B cell (primary cell): ENCODE measurements around the gene ZDHHC19. TPM values are rescaled to one million over a fixed set of nuclear protein-coding genes. Genes with fewer than 3 reads are reported as not detected.
A peak's percentile ranks its signal among the peaks of the same experiment; 100 is the strongest.

Experiments
- ATAC-seq: fragments of 200-7000 bp; cut with Tn5 transposase; one replicate; pipeline ENCODE4 v1.10.0; 2021; ENCODE audit warnings: low read depth, mild to moderate bottlenecking, moderate number of reproducible peaks, moderate library complexity
- CTCF ChIA-PET: fragments of 350-600 bp; sonication (Branson Sonifier 250); formaldehyde crosslinking; loops from one replicate; lab custom pipeline; 2021; ENCODE audit warnings: antibody characterized with exemption, inconsistent platforms; lab: Charles Lee
- POLR2A ChIA-PET: fragments of 350-600 bp; sonication (Branson Sonifier 250); formaldehyde crosslinking; loops from one replicate; lab custom pipeline; 2021; ENCODE audit warnings: antibody characterized with exemption; lab: Charles Lee
- DNase-seq: peaks from one replicate; pipeline ENCODE4 v3.0.0; 2013
- H2AFZ ChIP-seq: 2 replicates; pipeline ENCODE4 v1.6.1; 2012; ENCODE audit warnings: mild to moderate bottlenecking, low read depth, low read length; ENCODE audit not compliant: insufficient read depth, poor library complexity, severe bottlenecking
- H3K27ac ChIP-seq, 2 donors: 1 replicate in 1 of 2; 2 replicates in 1 of 2; pipeline ENCODE4 v1.5.1; 2012 to 2013; ENCODE audit warnings: low read length in 2 of 2, mild to moderate bottlenecking in 2 of 2, moderate library complexity in 1 of 2
- H3K27me3 ChIP-seq, 4 experiments: fragments of 200-600 bp in 1 of 4; sonication (generic) in 1 of 4; replicated peaks in 1 of 4; 1 replicate in 2 of 4; 2 replicates in 2 of 4; pipeline versions ENCODE4 v1.6.1 to v1.7.0; 2013 to 2016; ENCODE audit warnings: low read length in 3 of 4, mild to moderate bottlenecking in 2 of 4, mixed read lengths in 1 of 4, moderate library complexity in 1 of 4; ENCODE audit not compliant: insufficient read depth in 4 of 4, control insufficient read depth in 3 of 4; ENCODE audit errors: control extremely low read depth in 1 of 4
- H3K36me3 ChIP-seq, 2 experiments: replicated peaks in 1 of 2; 1 replicate in 1 of 2; 2 replicates in 1 of 2; pipeline versions ENCODE4 v1.6.1 to v1.7.1; 2013; ENCODE audit warnings: low read length in 1 of 2; ENCODE audit not compliant: insufficient read depth in 2 of 2, control insufficient read depth in 1 of 2; ENCODE audit errors: control extremely low read depth in 1 of 2, extremely low read depth in 1 of 2
- H3K4me1 ChIP-seq, 2 donors: fragments of 200-600 bp in 1 of 2; sonication (generic) in 1 of 2; 1 replicate in 1 of 2; 2 replicates in 1 of 2; pipeline versions ENCODE4 v1.5.1 to v1.6.1; 2013 to 2017; ENCODE audit warnings: low read length in 2 of 2; ENCODE audit not compliant: control insufficient read depth in 2 of 2, insufficient read depth in 2 of 2
- H3K4me2 ChIP-seq: replicated peaks from 2 replicates; pipeline ENCODE3; 2012; ENCODE audit warnings: mild to moderate bottlenecking, low read depth, low read length; ENCODE audit not compliant: poor library complexity, severe bottlenecking
- H3K4me3 ChIP-seq, 5 experiments: fragments of 200-600 bp in 1 of 5; sonication (generic) in 1 of 5; 1 replicate in 3 of 5; 2 replicates in 2 of 5; pipeline versions ENCODE4 v1.5.1 to v1.7.0; 2011 to 2016; ENCODE audit warnings: low read length in 4 of 5, mild to moderate bottlenecking in 4 of 5, low read depth in 2 of 5, control low read depth in 1 of 5, moderate library complexity in 1 of 5; ENCODE audit not compliant: insufficient read depth in 1 of 5; ENCODE audit errors: control extremely low read depth in 1 of 5, extremely low read depth in 1 of 5
- H3K79me2 ChIP-seq: fragments of 200-600 bp; sonication (generic); one replicate; pipeline ENCODE4 v1.6.0; 2016; ENCODE audit warnings: low read length; ENCODE audit not compliant: control insufficient read depth, insufficient read depth
- H3K9ac ChIP-seq: fragments of 200-600 bp; sonication (generic); 2 replicates; pipeline ENCODE4 v1.6.1; 2017; ENCODE audit warnings: mild to moderate bottlenecking, low read length, moderate library complexity
- H3K9me3 ChIP-seq, 3 donors: one replicate each; pipeline versions ENCODE4 v1.6.1 to v1.7.1; 2013; ENCODE audit warnings: low read length in 2 of 3; ENCODE audit not compliant: control insufficient read depth in 2 of 3, insufficient read depth in 1 of 3; ENCODE audit errors: control extremely low read depth in 1 of 3
- H4K20me1 ChIP-seq: 2 replicates; pipeline ENCODE4 v1.6.0; 2012; ENCODE audit warnings: mild to moderate bottlenecking, low read length; ENCODE audit not compliant: insufficient read depth, control insufficient read depth, poor library complexity, severe bottlenecking
- H3K27ac Mint-ChIP-seq: one replicate; pipeline ENCODE4 v1.8.0; 2021; ENCODE audit warnings: mixed read lengths
- H3K27me3 Mint-ChIP-seq: one replicate; pipeline ENCODE4 v1.8.0; 2021; ENCODE audit warnings: mixed read lengths
- H3K4me1 Mint-ChIP-seq: one replicate; pipeline ENCODE4 v1.8.0; 2021; ENCODE audit warnings: mixed read lengths
- H3K4me3 Mint-ChIP-seq: one replicate; pipeline ENCODE4 v1.8.0; 2021; ENCODE audit warnings: mixed read lengths
- H3K9me3 Mint-ChIP-seq: one replicate; pipeline ENCODE4 v1.8.0; 2022; ENCODE audit warnings: mixed read lengths; ENCODE audit not compliant: insufficient read depth
- EZH2 ChIP-seq: IDR thresholded peaks from 2 replicates; pipeline ENCODE4 v1.6.1; 2012; ENCODE audit warnings: borderline replicate concordance, low read depth, mild to moderate bottlenecking, moderate library complexity, low read length; ENCODE audit not compliant: insufficient read depth, poor library complexity, severe bottlenecking
- WGBS: methylation state at CpG from one replicate; pipeline ENCODE4 v1.1.5; 2013; ENCODE audit warnings: missing lambda C conversion rate; ENCODE audit not compliant: insufficient coverage; 5-methylcytosine and 5-hydroxymethylcytosine counted together
- intact Hi-C: fragments of 100-400 bp; cut with micrococcal nuclease; formaldehyde crosslinking; loops from one replicate; pipeline ENCODE4 v1.10.0; 2022
- polyA plus RNA-seq: library from polyadenylated mRNA; depleted of rRNA; stranded (reverse); fragments of >200 nt; gene quantifications from 2 replicates; pipeline ENCODE4 v1.2.3, GENCODE V29; 2012
- total RNA-seq, 2 donors: library from RNA; stranded (reverse); fragments of 120-200 nt in 1 of 2; gene quantifications; 1 replicate in 1 of 2; 2 replicates in 1 of 2; pipeline versions ENCODE4 v1.2.3 to v1.2.4, GENCODE V29; 2013 to 2022
- TF ChIP-seq, protein P1 (sequence below): fragments of 200-600 bp; IDR thresholded peaks from one replicate; pipeline ENCODE4 v1.8.0; 2022; ENCODE audit warnings: antibody characterized with exemption, mild to moderate bottlenecking

Gene ZDHHC19
- total and polyA plus RNA-seq, 2 donors (not counting 1 experiment from before 2014, with no cell fraction given), result 0.91 to 6.0 TPM

DNA sequence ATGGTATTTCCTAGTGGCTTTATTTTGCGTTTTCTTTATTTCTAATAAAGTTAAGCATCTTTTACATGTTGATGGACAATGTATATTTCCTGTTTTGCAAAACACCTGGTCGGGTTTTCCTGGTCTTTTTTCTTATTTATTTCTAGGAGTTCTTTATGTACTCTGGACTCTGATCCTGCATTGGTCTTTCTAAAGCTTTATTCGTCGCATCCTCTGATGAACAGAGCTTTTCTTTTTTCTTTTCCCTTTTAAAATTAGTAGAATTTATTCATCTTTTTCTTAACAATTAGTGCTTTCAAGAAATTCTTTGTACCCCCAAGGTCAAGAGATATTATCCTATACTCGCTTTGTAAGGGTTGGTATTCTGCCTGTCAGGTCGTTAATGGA is 32.2 kb downstream of the ZDHHC19 start:
- Histone ChIP-seq H3K27me3 (no peaks in the 10 kb centered on the region), H3K27ac (peak overlapping the region; percentile 78 to 83), H3K4me3 (peak overlapping the region in 1 of 5 experiments; percentile 32), H4K20me1 (no peaks in the 10 kb centered on the region), H3K79me2 (no peaks in the 10 kb centered on the region), H2AFZ (peak overlapping the region; percentile 70), H3K36me3 (no peaks in the 10 kb centered on the region), H3K9ac (no peak overlapping the region), H3K4me1 (peaks cover 20 to 33% of the 10 kb centered on the region in 2 donors), H3K4me2 (peak overlapping the region; percentile 73), H3K9me3 (no peaks in the 10 kb centered on the region)
- Mint-ChIP-seq H3K9me3 (no peaks in the 10 kb centered on the region), H3K4me1 (peaks cover 28% of the 10 kb centered on the region), H3K4me3 (peak overlapping the region; percentile 74), H3K27me3 (no peaks in the 10 kb centered on the region), H3K27ac (peak overlapping the region; percentile 84)
- ATAC-seq (no peak), DNase-seq (no peak)
- ChIA-PET POLR2A (interaction anchor here (1.1 to 2.0 kb wide), 4 partner anchors 13 to 100 kb away, joined by 3 to 11 read pairs (median 6); partner anchors contain the start of gene TFRC), CTCF (interaction anchor here (1.2 to 6.6 kb wide), 9 partner anchors 11 to 108 kb away, joined by 3 to 69 read pairs (median 4); no protein-coding TSS in a partner anchor)
- WGBS, result 50% methylated on average over 1 of the region's 6 CpGs
- intact Hi-C loops, result no loop called here
- TF ChIP-seq, protein P1, sequence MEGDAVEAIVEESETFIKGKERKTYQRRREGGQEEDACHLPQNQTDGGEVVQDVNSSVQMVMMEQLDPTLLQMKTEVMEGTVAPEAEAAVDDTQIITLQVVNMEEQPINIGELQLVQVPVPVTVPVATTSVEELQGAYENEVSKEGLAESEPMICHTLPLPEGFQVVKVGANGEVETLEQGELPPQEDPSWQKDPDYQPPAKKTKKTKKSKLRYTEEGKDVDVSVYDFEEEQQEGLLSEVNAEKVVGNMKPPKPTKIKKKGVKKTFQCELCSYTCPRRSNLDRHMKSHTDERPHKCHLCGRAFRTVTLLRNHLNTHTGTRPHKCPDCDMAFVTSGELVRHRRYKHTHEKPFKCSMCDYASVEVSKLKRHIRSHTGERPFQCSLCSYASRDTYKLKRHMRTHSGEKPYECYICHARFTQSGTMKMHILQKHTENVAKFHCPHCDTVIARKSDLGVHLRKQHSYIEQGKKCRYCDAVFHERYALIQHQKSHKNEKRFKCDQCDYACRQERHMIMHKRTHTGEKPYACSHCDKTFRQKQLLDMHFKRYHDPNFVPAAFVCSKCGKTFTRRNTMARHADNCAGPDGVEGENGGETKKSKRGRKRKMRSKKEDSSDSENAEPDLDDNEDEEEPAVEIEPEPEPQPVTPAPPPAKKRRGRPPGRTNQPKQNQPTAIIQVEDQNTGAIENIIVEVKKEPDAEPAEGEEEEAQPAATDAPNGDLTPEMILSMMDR, result no peak
- TF ChIP-seq EZH2, result no peak

DNA sequence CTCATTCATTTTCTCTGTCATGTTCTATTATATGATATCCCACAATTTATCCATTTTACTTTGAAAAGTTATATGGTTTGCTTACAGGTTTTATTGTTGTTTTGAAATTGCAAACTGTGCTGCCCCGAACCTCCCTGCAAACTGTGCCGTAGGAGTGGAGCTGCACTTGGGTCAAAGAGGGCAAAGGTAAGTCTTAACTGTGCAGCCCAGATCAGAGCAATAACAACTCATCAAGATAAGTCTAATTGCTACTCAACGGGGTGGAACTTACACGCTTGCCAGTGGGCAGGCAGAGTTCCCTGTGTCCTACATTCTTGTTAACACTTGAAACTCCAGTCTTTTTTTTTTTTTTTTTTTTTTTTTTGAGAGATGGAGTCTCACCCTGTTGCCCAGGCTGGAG is 33.2 kb downstream of the ZDHHC19 start:
- Histone ChIP-seq H3K36me3 (no peaks in the 10 kb centered on the region), H4K20me1 (no peaks in the 10 kb centered on the region), H3K4me1 (peaks cover 20 to 33% of the 10 kb centered on the region in 2 donors), H3K27ac (no peak overlapping the region), H3K79me2 (no peaks in the 10 kb centered on the region), H3K9me3 (no peaks in the 10 kb centered on the region), H3K9ac (no peak overlapping the region), H2AFZ (no peak overlapping the region), H3K4me2 (no peak overlapping the region), H3K4me3 (no peak overlapping the region), H3K27me3 (no peaks in the 10 kb centered on the region)
- no peaks in the 10 kb centered on the region for H3K27me3 Mint-ChIP-seq
- TF ChIP-seq, protein P1, result no peak
- DNase-seq (no peak), ATAC-seq (no peak)
- intact Hi-C loops, result no loop called here
- no peak overlapping the region for H3K4me3 Mint-ChIP-seq
- POLR2A ChIA-PET, result no interaction called here
- H3K27ac Mint-ChIP-seq, result no peak overlapping the region
- H3K4me1 Mint-ChIP-seq, result peaks cover 24% of the 10 kb centered on the region
- WGBS, result 100% methylated on average over 2 of the region's 4 CpGs
- CTCF ChIA-PET, result interaction anchor here (6.6 kb wide), 1 partner anchor 105 kb away, joined by 69 read pairs; no protein-coding TSS in a partner anchor
- H3K9me3 Mint-ChIP-seq, result no peaks in the 10 kb centered on the region
